ENCODE results near the gene GABRB2.

Gene GABRB2

GRCh38 chr5:161396171-161396570 lies 150.4 kb downstream of the GABRB2 start:
- TF ChIP-seq ZNF274 (IDR thresholded peaks at IDR 0.05; ENCODE audit: low read depth, low read length) (no peak), YY1 (IDR thresholded peaks at IDR 0.05; ENCODE audit: insufficient read depth, insufficient read length) (no peak)
- H3K9ac ChIP-seq (ENCODE audit: insufficient read length, low read depth) = no peak overlapping the region

GRCh38 chr5:161391724-161392123 lies 154.8 kb downstream of the GABRB2 start:
- TF ChIP-seq YY1 (IDR thresholded peaks at IDR 0.05; ENCODE audit: insufficient read depth, insufficient read length) (no peak), ZNF274 (IDR thresholded peaks at IDR 0.05; ENCODE audit: low read depth, low read length) (no peak), SUZ12 (IDR thresholded peaks at IDR 0.05; ENCODE audit: extremely low read depth, insufficient read depth, insufficient read length) (no peak)
- H3K27me3 ChIP-seq (ENCODE audit: insufficient read depth, insufficient read length) = no peaks in the 10 kb centered on the region
- H3K9ac ChIP-seq (ENCODE audit: insufficient read length, low read depth) = no peak overlapping the region
- no peak overlapping the region for H3K4me3 ChIP-seq (ENCODE audit: insufficient read length, low read depth)
- no peak for DNase-seq (ENCODE audit: low read depth, low spot score)
- H3K9me3 ChIP-seq (ENCODE audit: insufficient read depth, low read length) = no peaks in the 10 kb centered on the region
- no peaks in the 10 kb centered on the region for H3K36me3 ChIP-seq (ENCODE audit: insufficient read depth, insufficient read length, low read length)
- H3K4me1 ChIP-seq (ENCODE audit: insufficient read depth, insufficient read length) = no peaks in the 10 kb centered on the region

More at GRCh38 chr5:161396171-161396570, 150.4 kb downstream of the GABRB2 start:
- Histone ChIP-seq H3K9me3 (ENCODE audit: insufficient read depth, low read length) (no peaks in the 10 kb centered on the region), H3K36me3 (ENCODE audit: insufficient read depth, insufficient read length, low read length) (no peaks in the 10 kb centered on the region), H3K27me3 (ENCODE audit: insufficient read depth, insufficient read length) (no peaks in the 10 kb centered on the region), H3K4me1 (ENCODE audit: insufficient read depth, insufficient read length) (no peaks in the 10 kb centered on the region), H3K4me3 (ENCODE audit: insufficient read length, low read depth) (no peak overlapping the region)
- no peak for DNase-seq (ENCODE audit: low read depth, low spot score)

GRCh38 chr5:161391016-161391415 lies 155.5 kb downstream of the GABRB2 start:
- no peaks in the 10 kb centered on the region for H3K27me3 ChIP-seq (ENCODE audit: insufficient read depth, insufficient read length)
- no peaks in the 10 kb centered on the region for H3K4me1 ChIP-seq (ENCODE audit: insufficient read depth, insufficient read length)
- H3K36me3 ChIP-seq (ENCODE audit: insufficient read depth, insufficient read length, low read length) = no peaks in the 10 kb centered on the region
- H3K4me3 ChIP-seq (ENCODE audit: insufficient read length, low read depth) = no peak overlapping the region
- H3K9me3 ChIP-seq (ENCODE audit: insufficient read depth, low read length) = no peaks in the 10 kb centered on the region
- H3K9ac ChIP-seq (ENCODE audit: insufficient read length, low read depth) = no peak overlapping the region
- TF ChIP-seq SUZ12 (IDR thresholded peaks at IDR 0.05; ENCODE audit: extremely low read depth, insufficient read depth, insufficient read length) (no peak), ZNF274 (IDR thresholded peaks at IDR 0.05; ENCODE audit: low read depth, low read length) (no peak), YY1 (IDR thresholded peaks at IDR 0.05; ENCODE audit: insufficient read depth, insufficient read length) (no peak)
- DNase-seq (ENCODE audit: low read depth, low spot score) = no peak

GRCh38 chr5:161387121-161387520 lies 159.4 kb downstream of the GABRB2 start:
- H3K36me3 ChIP-seq (ENCODE audit: insufficient read depth, insufficient read length, low read length) = no peaks in the 10 kb centered on the region
- no peak for DNase-seq (ENCODE audit: low read depth, low spot score)
- no peak overlapping the region for H3K9ac ChIP-seq (ENCODE audit: insufficient read length, low read depth)
- no peaks in the 10 kb centered on the region for H3K27me3 ChIP-seq (ENCODE audit: insufficient read depth, insufficient read length)
- TF ChIP-seq ZNF274 (IDR thresholded peaks at IDR 0.05; ENCODE audit: low read depth, low read length) (no peak), YY1 (IDR thresholded peaks at IDR 0.05; ENCODE audit: insufficient read depth, insufficient read length) (no peak), SUZ12 (IDR thresholded peaks at IDR 0.05; ENCODE audit: extremely low read depth, insufficient read depth, insufficient read length) (no peak)
- H3K4me3 ChIP-seq (ENCODE audit: insufficient read length, low read depth) = no peak overlapping the region
- H3K4me1 ChIP-seq (ENCODE audit: insufficient read depth, insufficient read length) = no peaks in the 10 kb centered on the region
- H3K9me3 ChIP-seq (ENCODE audit: insufficient read depth, low read length) = no peaks in the 10 kb centered on the region

GRCh38 chr5:161385027-161385426 lies 161.5 kb downstream of the GABRB2 start:
- H3K4me1 ChIP-seq (ENCODE audit: insufficient read depth, insufficient read length) = no peaks in the 10 kb centered on the region
- no peaks in the 10 kb centered on the region for H3K36me3 ChIP-seq (ENCODE audit: insufficient read depth, insufficient read length, low read length)
- H3K9me3 ChIP-seq (ENCODE audit: insufficient read depth, low read length) = no peaks in the 10 kb centered on the region
- TF ChIP-seq ZNF274 (IDR thresholded peaks at IDR 0.05; ENCODE audit: low read depth, low read length) (no peak), YY1 (IDR thresholded peaks at IDR 0.05; ENCODE audit: insufficient read depth, insufficient read length) (no peak), SUZ12 (IDR thresholded peaks at IDR 0.05; ENCODE audit: extremely low read depth, insufficient read depth, insufficient read length) (no peak)
- H3K4me3 ChIP-seq (ENCODE audit: insufficient read length, low read depth) = no peak overlapping the region
- DNase-seq (ENCODE audit: low read depth, low spot score) = no peak
- H3K27me3 ChIP-seq (ENCODE audit: insufficient read depth, insufficient read length) = no peaks in the 10 kb centered on the region
- no peak overlapping the region for H3K9ac ChIP-seq (ENCODE audit: insufficient read length, low read depth)

GRCh38 chr5:161382685-161383084 lies 163.8 kb downstream of the GABRB2 start:
- H3K4me3 ChIP-seq (ENCODE audit: insufficient read length, low read depth) = no peak overlapping the region
- DNase-seq (ENCODE audit: low read depth, low spot score) = no peak
- no peaks in the 10 kb centered on the region for H3K27me3 ChIP-seq (ENCODE audit: insufficient read depth, insufficient read length)
- H3K4me1 ChIP-seq (ENCODE audit: insufficient read depth, insufficient read length) = no peaks in the 10 kb centered on the region
- no peak overlapping the region for H3K9ac ChIP-seq (ENCODE audit: insufficient read length, low read depth)
- TF ChIP-seq SUZ12 (IDR thresholded peaks at IDR 0.05; ENCODE audit: extremely low read depth, insufficient read depth, insufficient read length) (no peak), YY1 (IDR thresholded peaks at IDR 0.05; ENCODE audit: insufficient read depth, insufficient read length) (no peak), ZNF274 (IDR thresholded peaks at IDR 0.05; ENCODE audit: low read depth, low read length) (no peak)
- H3K36me3 ChIP-seq (ENCODE audit: insufficient read depth, insufficient read length, low read length) = no peaks in the 10 kb centered on the region
- no peaks in the 10 kb centered on the region for H3K9me3 ChIP-seq (ENCODE audit: insufficient read depth, low read length)

- TF ChIP-seq SUZ12 (IDR thresholded peaks at IDR 0.05; ENCODE audit: extremely low read depth, insufficient read depth, insufficient read length) (no peak), YY1 (IDR thresholded peaks at IDR 0.05; ENCODE audit: insufficient read depth, insufficient read length) (no peak), ZNF274 (IDR thresholded peaks at IDR 0.05; ENCODE audit: low read depth, low read length) (no peak)
- Histone ChIP-seq H3K36me3 (ENCODE audit: insufficient read depth, insufficient read length, low read length) (no peaks in the 10 kb centered on the region), H3K9me3 (ENCODE audit: insufficient read depth, low read length) (no peaks in the 10 kb centered on the region), H3K9ac (ENCODE audit: insufficient read length, low read depth) (no peak overlapping the region), H3K27me3 (ENCODE audit: insufficient read depth, insufficient read length) (no peaks in the 10 kb centered on the region), H3K4me3 (ENCODE audit: insufficient read length, low read depth) (no peak overlapping the region), H3K4me1 (ENCODE audit: insufficient read depth, insufficient read length) (no peaks in the 10 kb centered on the region)
- no peak for DNase-seq (ENCODE audit: low read depth, low spot score)
These were observed 166.0 kb downstream of the GABRB2 start for GRCh38 chr5:161380486-161380885.

GRCh38 chr5:161378701-161379100 lies 167.8 kb downstream of the GABRB2 start:
- TF ChIP-seq SUZ12 (IDR thresholded peaks at IDR 0.05; ENCODE audit: extremely low read depth, insufficient read depth, insufficient read length) (no peak), ZNF274 (IDR thresholded peaks at IDR 0.05; ENCODE audit: low read depth, low read length) (no peak), YY1 (IDR thresholded peaks at IDR 0.05; ENCODE audit: insufficient read depth, insufficient read length) (no peak)
- Histone ChIP-seq H3K4me1 (ENCODE audit: insufficient read depth, insufficient read length) (no peaks in the 10 kb centered on the region), H3K36me3 (ENCODE audit: insufficient read depth, insufficient read length, low read length) (no peaks in the 10 kb centered on the region), H3K4me3 (ENCODE audit: insufficient read length, low read depth) (no peak overlapping the region), H3K27me3 (ENCODE audit: insufficient read depth, insufficient read length) (no peaks in the 10 kb centered on the region), H3K9ac (ENCODE audit: insufficient read length, low read depth) (no peak overlapping the region), H3K9me3 (ENCODE audit: insufficient read depth, low read length) (no peaks in the 10 kb centered on the region)
- no peak for DNase-seq (ENCODE audit: low read depth, low spot score)

Data from NT2/D1 (cell line).